Gastrocnemius medialis (tissue), 4 donors: Measurements from ENCODE around the gene CABCOCO1.

Experiments
- CTCF ChIP-seq, 5 experiments: fragments of 450-650 bp in 3 of 5; fragments of 200-600 bp in 2 of 5; sonication (generic) in 2 of 5; IDR thresholded peaks in 4 of 5; conservative IDR thresholded peaks in 1 of 5; 1 replicate in 4 of 5; 2 replicates in 1 of 5; pipeline ENCODE4 v1.5.1; 2016 to 2019; ENCODE audit warnings: antibody characterized with exemption in 5 of 5, mild to moderate bottlenecking in 3 of 5, moderate library complexity in 3 of 5
- POLR2A ChIP-seq, 2 donors: fragments of 450-650 bp; IDR thresholded peaks; one replicate each; pipeline ENCODE4 v1.6.1; 2017; ENCODE audit warnings: antibody characterized with exemption in 2 of 2, mild to moderate bottlenecking in 2 of 2, moderate library complexity in 2 of 2

- TF ChIP-seq CTCF (IDR thresholded peaks at IDR 0.05 in 4 of 5, conservative IDR thresholded peaks at IDR 0.05 in 1 of 5) (no peak), POLR2A (IDR thresholded peaks at IDR 0.05) (no peak)
Measured at GRCh38 chr10:61653699-61654098, 9.0 kb upstream of the CABCOCO1 start.
